OCI-LY1 (cell line): ENCODE results near the gene YBX2.
A peak's percentile ranks its signal among the peaks of the same experiment; 100 is the strongest.

ENCODE experiments used
- H2AFZ ChIP-seq: fragments of 200-600 bp; sonication (generic), shearing (Covaris generic); 2 replicates; pipeline ENCODE4 v1.6.0; 2014; ENCODE audit warnings: antibody characterized with exemption, mild to moderate bottlenecking, low read length
- H3F3A ChIP-seq: fragments of 200-600 bp; sonication (generic), shearing (Covaris generic); 2 replicates; pipeline ENCODE4 v1.6.0; 2014; ENCODE audit warnings: mild to moderate bottlenecking, antibody characterized with exemption, low read length, moderate library complexity; ENCODE audit not compliant: insufficient read depth
- H3K27ac ChIP-seq: fragments of 200-600 bp; sonication (generic); 2 replicates; pipeline ENCODE4 v1.5.1; 2014; ENCODE audit warnings: low read length, mixed run types, mild to moderate bottlenecking, low read depth; ENCODE audit not compliant: poor library complexity, severe bottlenecking
- H3K27me3 ChIP-seq: fragments of 200-600 bp; sonication (generic); 2 replicates; pipeline ENCODE4 v1.6.0; 2014; ENCODE audit warnings: antibody characterized with exemption, mild to moderate bottlenecking, low read length, moderate library complexity; ENCODE audit not compliant: insufficient read depth
- H3K36me3 ChIP-seq: fragments of 200-600 bp; sonication (generic); 2 replicates; pipeline ENCODE4 v1.6.1; 2014; ENCODE audit warnings: mild to moderate bottlenecking, antibody characterized with exemption, low read length, moderate library complexity, mixed read lengths; ENCODE audit not compliant: insufficient read depth
- H3K4me1 ChIP-seq: fragments of 200-600 bp; sonication (generic); 2 replicates; pipeline ENCODE4 v1.5.1; 2014; ENCODE audit warnings: mild to moderate bottlenecking, low read length, moderate library complexity; ENCODE audit not compliant: insufficient read depth, severe bottlenecking
- H3K4me2 ChIP-seq: fragments of 200-600 bp; sonication (generic), shearing (Covaris generic); 2 replicates; pipeline ENCODE4 v1.6.1; 2014; ENCODE audit warnings: low read length
- H3K4me3 ChIP-seq: fragments of 200-600 bp; sonication (generic); 2 replicates; pipeline ENCODE4 v1.5.1; 2014; ENCODE audit warnings: low read length, low read depth, mild to moderate bottlenecking, mixed read lengths; ENCODE audit not compliant: poor library complexity, severe bottlenecking
- H3K79me2 ChIP-seq: fragments of 200-600 bp; shearing (Covaris generic); 2 replicates; pipeline ENCODE4 v1.6.1; 2016; ENCODE audit warnings: mixed run types, low read length, mixed read lengths; ENCODE audit not compliant: insufficient read depth
- H3K9ac ChIP-seq: fragments of 200-600 bp; sonication (generic), shearing (Covaris generic); 2 replicates; pipeline ENCODE4 v1.6.1; 2014; ENCODE audit warnings: mild to moderate bottlenecking, low read length, mixed read lengths
- H3K9me2 ChIP-seq: fragments of 200-600 bp; sonication (generic), shearing (Covaris generic); 2 replicates; pipeline ENCODE4 v1.6.1; 2014; ENCODE audit warnings: low read depth, mild to moderate bottlenecking, low read length, mixed read lengths
- H3K9me3 ChIP-seq: fragments of 200-600 bp; shearing (Covaris generic); 2 replicates; pipeline ENCODE4 v1.6.1; 2014; ENCODE audit warnings: low read length, mixed read lengths
- H4K20me1 ChIP-seq: fragments of 200-600 bp; sonication (generic), shearing (Covaris generic); 2 replicates; pipeline ENCODE4 v1.6.0; 2016; ENCODE audit warnings: mild to moderate bottlenecking, low read length; ENCODE audit not compliant: insufficient read depth
- CTCF ChIP-seq: fragments of 200-600 bp; sonication (generic), shearing (Covaris generic); IDR thresholded peaks from 2 replicates; pipeline ENCODE4 v1.5.1; 2017; ENCODE audit warnings: mild to moderate bottlenecking, antibody characterized with exemption, low read length, moderate library complexity, mixed read lengths
- EZH2 ChIP-seq: fragments of 200-600 bp; sonication (generic), shearing (Covaris generic); IDR thresholded peaks from 2 replicates; pipeline ENCODE4 v1.8.0; 2017; ENCODE audit warnings: borderline replicate concordance, mixed run types, mild to moderate bottlenecking, antibody characterized with exemption, low read length, moderate library complexity, mixed read lengths

Gene YBX2

GRCh38 chr17:7262192-7262934 is 32.1 kb downstream of the YBX2 start, which contains the start of gene CLDN7:
CLDN7 (minus strand) TSS chr17:7262478; CDS start chr17:7262043, 435 bp downstream.
- H3K9me2 ChIP-seq = no peaks in the 10 kb centered on the region
- H3F3A ChIP-seq = no peaks in the 10 kb centered on the region
- no peak within 1 kb of the TSS for H3K27ac ChIP-seq
- peak within 1 kb of the TSS; percentile 38 for H3K4me3 ChIP-seq
- peaks cover 15% of the 10 kb centered on the region for H3K36me3 ChIP-seq
- no peaks in the 10 kb centered on the region for H3K79me2 ChIP-seq
- H2AFZ ChIP-seq = no peak within 1 kb of the TSS
- no peaks in the 10 kb centered on the region for H3K9me3 ChIP-seq
- peaks cover 17% of the 10 kb centered on the region for H3K4me1 ChIP-seq
- peak within 1 kb of the TSS; percentile 2; the same call in 1 of the 2 replicates for H3K9ac ChIP-seq
- peaks cover 7% of the 10 kb centered on the region; the same call in 1 of the 2 replicates for H3K27me3 ChIP-seq
- peak within 1 kb of the TSS; percentile 48 for H3K4me2 ChIP-seq
- no peaks in the 10 kb centered on the region for H4K20me1 ChIP-seq
- TF ChIP-seq EZH2 = no peak
- no peak for TF ChIP-seq CTCF

- H3K27ac ChIP-seq = no peak overlapping the region
- H3F3A ChIP-seq = no peaks in the 10 kb centered on the region
- H3K4me3 ChIP-seq = peak overlapping the region; percentile 38
- no peaks in the 10 kb centered on the region for H3K9me2 ChIP-seq
- peak overlapping the region; percentile 2; the same call in 1 of the 2 replicates for H3K9ac ChIP-seq
- H3K27me3 ChIP-seq = peaks cover 7% of the 10 kb centered on the region; the same call in 1 of the 2 replicates
- no peaks in the 10 kb centered on the region for H3K9me3 ChIP-seq
- TF ChIP-seq EZH2 = peak; percentile 23; the same call in 1 of the 2 replicates
- no peak for TF ChIP-seq CTCF
- no peaks in the 10 kb centered on the region for H4K20me1 ChIP-seq
- H3K36me3 ChIP-seq = peaks cover 19% of the 10 kb centered on the region
- peaks cover 17% of the 10 kb centered on the region for H3K4me1 ChIP-seq
- H3K4me2 ChIP-seq = peak overlapping the region; percentile 48
- H3K79me2 ChIP-seq = no peaks in the 10 kb centered on the region
- H2AFZ ChIP-seq = no peak overlapping the region
Measured at GRCh38 chr17:7261379-7262191, 32.9 kb downstream of the YBX2 start.

- H3K27ac ChIP-seq = no peak overlapping the region
Measured at GRCh38 chr17:7260651-7261378, 33.6 kb downstream of the YBX2 start.

More at GRCh38 chr17:7260651-7261378, 33.6 kb downstream of the YBX2 start:
- H3K9ac ChIP-seq = peak overlapping the region; percentile 2; the same call in 1 of the 2 replicates
- TF ChIP-seq EZH2 = no peak
- no peak for TF ChIP-seq CTCF
- no peak overlapping the region for H2AFZ ChIP-seq
- H3K36me3 ChIP-seq = peaks cover 26% of the 10 kb centered on the region
- peak overlapping the region; percentile 48 for H3K4me2 ChIP-seq
- H3K9me3 ChIP-seq = no peaks in the 10 kb centered on the region
- H3K79me2 ChIP-seq = no peaks in the 10 kb centered on the region
- H3K4me3 ChIP-seq = peak overlapping the region; percentile 38
- H3K4me1 ChIP-seq = peaks cover 17% of the 10 kb centered on the region
- H3F3A ChIP-seq = no peaks in the 10 kb centered on the region
- H3K9me2 ChIP-seq = no peaks in the 10 kb centered on the region
- peaks cover 7% of the 10 kb centered on the region; the same call in 1 of the 2 replicates for H3K27me3 ChIP-seq
- H4K20me1 ChIP-seq = no peaks in the 10 kb centered on the region
